AG08395 (cell line): ENCODE results near the gene NKIRAS2.

Experiments used
- DNase-seq: peaks from one replicate; pipeline ENCODE4 v3.0.0; 2012; ENCODE audit warnings: mixed read lengths, low spot score

The NKIRAS2 gene

DNA sequence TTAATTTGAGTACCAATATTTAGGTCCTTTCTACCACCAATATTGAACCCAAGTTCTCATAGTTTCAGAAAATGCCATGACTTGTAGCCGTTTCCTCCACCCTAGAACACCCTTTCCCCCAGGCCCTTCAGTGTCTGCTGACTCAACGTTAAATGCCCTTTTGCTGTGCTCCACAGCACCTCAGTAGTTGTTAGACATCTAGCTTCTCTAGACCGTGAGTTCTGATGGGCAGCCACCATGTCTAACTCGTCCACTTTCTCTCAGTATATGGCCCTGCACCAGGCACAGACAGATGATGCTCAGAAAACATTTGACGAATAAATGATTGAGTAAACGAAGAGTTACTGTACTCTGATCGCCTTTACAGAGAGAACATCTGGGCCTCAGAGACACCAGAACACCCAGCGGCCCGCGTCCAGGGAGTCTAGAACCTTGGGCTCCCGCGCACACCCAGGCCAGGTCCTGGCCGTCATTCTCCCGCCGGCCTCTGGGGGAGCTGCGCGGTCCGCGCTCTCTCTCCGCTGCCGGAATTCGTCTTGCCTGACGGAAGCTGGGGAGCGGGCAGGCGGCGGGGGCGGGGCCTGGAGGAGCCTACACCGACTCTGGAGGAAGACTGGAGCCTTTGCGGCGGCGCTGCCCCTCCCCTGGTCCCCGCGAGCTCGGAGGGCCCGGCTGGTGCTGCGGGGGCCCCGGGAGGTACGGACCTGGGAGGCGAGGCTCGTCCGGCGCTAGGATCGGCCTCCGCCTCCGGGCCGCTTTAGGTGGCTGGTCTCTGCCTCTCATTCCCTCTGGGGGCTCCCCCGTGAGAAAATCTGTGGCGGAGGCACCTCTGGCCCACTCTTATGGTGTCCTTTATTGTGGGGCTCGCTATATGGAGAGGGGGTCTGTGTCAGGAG lies at the start of gene NKIRAS2:
Gene NKIRAS2 (plus strand): TSS at position 582 of the 896 bp plus-strand sequence. CDS start 1,488 bp downstream, outside the sequence.
- DNase-seq = peak; percentile 94

DNA sequence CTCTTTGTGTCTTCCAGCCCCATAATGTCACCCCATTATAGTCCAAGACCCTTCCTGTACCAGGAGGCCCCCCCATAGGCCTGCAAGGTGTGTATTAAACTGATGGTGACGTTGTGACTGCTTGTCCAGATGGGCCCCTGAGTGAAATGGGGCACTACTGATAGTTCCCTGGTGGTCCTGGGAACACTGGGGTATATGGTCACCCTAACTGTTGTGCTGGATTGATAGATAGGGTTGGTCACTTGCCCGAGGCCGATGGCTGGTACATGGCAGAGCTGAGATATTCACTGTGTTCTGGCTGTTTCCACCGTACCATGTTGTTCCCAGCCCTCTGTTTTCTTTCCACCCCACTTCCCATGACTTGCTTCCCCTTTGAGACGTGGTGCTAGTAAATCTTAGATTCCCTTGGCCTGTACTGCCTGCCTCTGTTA lies 49.0 kb upstream of the NKIRAS2 start:
- DNase-seq = no peak

DNA sequence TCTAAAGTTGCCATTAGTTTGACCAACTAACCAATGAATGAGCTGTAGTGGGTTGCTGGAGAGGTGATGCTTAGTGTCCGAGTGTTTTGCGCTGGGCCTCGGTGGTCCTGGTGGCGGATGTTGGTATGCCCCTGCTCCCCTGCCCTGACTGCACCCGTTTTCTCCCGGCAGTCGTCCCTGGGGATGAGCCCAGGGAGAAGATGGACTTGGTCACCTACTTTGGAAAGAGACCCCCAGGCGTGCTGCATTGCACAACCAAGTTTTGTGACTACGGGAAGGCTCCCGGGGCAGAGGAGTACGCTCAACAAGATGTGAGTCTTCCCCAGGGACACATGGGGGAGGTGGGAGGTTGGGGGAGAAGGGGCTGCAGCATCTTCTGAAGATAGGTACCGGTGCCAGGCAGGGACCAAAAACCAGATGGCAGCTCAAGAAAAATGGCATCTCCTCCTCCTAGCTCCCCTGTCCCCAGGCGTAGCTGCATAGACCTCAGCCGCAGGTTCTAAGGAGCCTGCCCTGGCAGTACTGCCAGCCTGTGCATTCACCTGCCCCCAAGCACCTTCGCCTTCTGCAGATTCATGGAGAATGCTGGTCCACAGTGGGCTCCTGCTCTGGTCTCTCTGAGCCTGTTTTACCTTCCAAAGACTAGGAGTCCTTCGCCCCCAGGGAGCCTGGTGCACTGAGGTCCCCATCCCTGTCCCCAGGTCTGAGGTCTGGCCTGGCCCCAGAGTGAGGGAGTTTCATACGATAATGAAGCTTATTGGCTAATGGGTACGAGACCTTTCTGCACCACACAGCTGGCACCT lies 48.0 kb upstream of the NKIRAS2 start:
- no peak for DNase-seq

DNA sequence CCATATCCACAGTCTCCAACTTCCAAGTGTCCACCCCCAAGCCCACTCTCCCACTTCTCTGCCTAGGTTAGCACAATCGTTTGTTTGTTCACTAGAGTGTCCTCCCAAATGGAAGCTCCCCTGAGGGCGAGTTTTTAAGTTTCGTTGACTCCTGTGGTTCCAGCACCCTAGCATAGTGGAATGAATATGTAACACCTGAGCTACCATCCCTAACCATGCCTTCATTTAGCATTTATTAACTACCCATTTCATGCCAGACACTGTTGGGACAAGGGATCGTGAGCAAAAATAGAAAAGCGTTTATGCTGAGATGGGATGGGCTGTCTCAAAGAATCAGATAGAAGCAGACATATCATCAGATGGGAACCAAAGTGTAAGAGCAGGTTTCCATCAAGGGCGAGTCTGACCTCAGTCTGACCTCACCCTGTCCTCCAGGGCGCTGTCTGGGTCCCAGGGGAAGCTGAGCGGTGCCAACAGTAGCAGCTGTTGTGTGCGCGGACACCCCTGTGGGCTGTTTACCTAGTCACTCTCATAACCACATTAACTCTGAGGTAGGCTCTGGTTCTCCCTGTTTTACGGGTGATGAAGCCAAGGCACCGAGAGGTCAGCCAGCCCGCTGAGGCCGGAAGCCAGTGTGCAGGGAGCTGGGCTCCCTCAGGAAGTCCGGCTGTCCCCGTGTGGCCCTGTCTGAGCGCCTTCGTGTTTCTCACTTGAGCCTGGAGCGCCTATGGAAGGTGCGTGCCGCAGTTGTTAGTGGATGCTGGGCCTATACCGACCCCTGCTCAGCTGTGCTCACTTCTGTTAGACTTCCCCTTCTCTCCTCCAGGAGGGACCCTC lies 47.1 kb upstream of the NKIRAS2 start:
- DNase-seq = no peak

DNA sequence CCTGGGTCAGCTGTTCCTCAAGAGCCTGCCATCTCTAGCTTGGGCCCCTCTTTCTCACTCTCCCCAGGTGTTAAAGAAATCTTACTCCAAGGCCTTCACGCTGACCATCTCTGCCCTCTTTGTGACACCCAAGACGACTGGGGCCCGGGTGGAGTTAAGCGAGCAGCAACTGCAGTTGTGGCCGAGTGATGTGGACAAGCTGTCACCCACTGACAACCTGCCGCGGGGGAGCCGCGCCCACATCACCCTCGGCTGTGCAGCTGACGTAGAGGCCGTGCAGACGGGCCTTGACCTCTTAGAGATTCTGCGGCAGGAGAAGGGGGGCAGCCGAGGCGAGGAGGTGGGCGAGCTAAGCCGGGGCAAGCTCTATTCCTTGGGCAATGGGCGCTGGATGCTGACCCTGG lies 46.5 kb upstream of the NKIRAS2 start:
- no peak for DNase-seq

DNA sequence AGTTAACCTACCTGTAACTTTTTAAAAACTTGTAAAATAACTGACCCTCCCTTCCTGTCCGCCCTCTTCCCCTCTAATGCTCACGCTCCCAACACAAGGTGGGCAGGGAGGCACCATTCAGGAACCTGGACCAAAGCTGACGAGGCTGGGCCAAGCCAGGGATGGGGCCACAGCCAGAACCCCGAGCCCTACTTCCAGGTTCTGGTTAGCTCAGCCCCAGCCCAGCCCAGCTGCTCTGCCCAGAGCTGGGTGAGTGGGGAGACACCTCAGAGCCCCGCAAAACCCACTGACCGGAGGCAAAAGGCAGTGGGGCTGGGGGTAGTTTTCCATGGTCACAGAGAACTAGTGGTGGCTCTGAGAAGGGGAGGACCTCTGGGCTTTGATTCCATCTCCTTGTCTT lies 45.9 kb upstream of the NKIRAS2 start:
- DNase-seq = no peak

DNA sequence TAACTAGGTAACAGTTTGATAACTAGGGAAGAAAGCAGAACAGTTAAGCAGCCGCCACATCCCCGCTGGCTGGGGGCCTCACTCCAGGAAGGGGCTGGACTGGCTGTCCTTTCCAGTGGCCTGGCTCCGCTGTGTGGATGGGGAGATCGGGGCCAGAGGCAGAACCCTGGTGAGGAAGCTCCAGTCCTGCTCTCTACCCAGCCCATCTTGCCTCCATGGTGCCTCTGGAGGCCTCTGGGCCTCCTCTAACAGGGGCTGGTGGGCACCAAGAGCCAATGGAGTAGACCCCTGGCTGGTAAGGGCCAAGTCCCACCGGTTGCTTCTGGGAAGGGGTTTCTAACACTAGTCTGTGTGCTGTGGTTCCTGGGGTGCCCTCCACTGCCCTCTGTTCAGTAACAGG lies 45.2 kb upstream of the NKIRAS2 start:
- DNase-seq = no peak

DNA sequence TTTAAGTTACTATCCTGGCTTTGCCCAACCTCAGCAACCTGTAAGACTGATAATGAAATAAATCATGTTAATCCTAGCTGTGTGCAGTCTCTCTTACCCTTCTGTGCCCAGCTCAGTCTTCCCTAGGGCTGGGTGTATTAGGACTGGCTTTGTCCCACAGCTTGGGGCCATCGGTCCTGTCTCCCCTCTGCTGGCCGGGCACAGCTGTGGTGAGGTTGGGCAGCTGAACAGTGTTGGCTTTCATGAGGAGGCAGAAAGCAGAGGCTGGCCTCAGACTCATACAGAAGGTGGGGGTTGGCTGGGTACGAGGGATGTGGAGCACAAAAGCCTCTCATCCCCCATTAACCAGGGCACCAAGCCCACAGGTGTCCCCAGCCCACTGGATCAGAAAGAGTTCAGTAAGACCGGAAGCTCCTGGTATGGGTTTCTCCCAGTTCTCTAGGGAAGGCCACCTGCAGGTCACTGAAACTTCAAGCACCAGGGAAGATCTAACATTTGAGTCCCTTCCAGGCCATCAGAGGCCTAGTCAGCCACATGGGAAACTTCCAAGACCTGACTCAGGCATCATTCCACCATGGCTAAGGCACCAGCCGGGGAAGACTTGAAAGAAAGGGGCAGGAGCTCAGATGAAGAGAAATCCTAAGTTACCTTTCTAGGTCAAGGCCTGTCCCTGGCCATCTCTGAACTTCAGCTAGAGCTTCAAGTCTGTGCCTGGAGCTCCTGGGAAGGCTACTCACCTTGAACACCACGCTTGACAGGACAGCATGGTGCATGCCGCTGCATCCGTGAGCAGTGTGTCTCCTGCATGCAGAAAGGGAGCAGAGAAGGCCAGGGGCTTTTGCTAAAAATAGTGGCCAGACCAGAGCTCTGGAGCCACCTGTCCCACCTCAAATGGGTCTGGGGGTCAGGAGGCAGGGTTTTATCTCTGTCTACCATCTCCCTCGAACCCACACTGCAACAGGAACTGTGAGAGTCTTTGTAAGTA lies 44.5 kb upstream of the NKIRAS2 start:
- peak; percentile 84 for DNase-seq

DNA sequence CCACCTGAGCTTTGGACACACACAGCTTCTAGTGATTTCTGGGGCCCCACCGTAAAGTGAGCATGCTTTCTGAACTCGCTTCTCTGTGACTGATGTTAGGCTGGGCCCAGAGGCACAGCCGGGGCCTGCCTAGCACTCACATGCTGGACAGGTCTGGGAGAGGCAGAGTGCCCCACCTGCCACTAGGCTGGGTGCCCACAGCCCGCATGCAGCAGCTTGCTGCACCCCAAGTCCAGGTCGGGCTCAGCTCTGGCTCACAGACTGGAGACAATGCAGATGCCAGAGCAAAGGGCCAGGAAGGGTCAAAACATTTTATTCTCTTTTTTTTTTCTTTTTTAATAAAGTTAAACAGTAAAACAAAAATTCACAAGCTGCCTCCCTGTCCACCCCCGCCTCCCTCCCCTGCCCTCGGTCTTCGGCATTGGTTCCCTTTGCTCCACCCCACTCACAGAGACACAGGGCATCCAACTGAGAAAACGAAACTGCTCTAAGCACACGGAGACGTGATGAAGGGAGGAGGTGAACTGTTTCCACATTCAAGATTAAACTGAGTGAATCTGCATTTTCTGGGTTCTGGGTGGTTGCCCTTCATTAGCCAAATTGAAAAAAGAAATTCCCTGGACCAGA lies 43.6 kb upstream of the NKIRAS2 start:
- peak; percentile 71 for DNase-seq

DNA sequence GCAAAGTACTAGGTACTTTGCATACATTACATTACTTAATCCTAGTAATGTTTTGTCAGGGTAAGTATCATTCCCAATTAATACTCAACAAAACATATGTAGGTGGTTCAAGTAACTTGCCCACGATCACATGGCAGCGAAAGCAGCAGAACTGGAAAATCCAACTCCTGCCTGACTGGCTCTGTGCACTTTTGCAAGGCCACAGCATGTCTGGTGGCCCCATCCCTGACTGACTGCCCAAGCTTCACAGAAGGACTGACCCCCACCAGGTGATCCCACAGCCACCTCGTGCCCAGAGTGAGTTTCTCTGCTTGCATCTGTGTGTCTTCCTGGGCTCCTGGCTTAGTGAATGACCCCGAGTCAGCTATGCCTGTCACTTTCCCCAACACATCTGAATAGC lies 41.9 kb upstream of the NKIRAS2 start:
- DNase-seq = no peak

DNA sequence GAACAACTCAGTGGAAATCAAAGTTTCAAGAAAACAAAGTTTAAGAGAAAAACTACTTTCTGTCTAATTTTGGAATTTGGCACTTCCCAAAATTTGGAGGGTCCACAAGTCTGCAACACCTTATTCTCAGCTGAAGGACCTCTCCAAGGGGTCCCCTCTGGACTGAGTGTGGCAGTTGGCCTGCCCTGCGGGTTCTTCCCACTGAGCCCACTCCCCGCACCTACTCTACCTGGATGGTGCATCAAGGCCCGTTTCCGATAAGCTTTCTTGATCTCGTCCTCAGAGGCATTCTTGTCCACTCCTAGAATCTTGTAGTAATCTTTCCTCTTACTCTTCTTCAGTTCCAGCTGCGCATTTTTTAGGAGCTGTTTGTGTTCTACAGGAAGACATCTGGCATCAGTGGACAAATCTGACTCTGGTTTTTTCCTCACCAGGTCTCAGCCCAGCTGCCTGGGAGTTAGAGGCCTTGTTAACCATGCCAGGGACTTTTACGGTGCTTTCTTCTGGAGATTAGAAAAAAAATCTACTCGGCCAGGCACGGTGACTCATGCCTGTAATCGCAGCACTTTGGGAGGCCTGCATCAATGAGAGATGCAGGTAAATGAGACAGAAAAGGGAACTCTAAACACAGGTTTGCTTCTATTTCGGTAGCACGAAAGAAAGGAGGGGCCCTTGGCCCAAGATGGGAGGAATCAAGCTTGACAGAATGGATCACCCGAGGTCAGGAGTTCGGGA lies 37.7 kb upstream of the NKIRAS2 start:
- DNase-seq = no peak

DNA sequence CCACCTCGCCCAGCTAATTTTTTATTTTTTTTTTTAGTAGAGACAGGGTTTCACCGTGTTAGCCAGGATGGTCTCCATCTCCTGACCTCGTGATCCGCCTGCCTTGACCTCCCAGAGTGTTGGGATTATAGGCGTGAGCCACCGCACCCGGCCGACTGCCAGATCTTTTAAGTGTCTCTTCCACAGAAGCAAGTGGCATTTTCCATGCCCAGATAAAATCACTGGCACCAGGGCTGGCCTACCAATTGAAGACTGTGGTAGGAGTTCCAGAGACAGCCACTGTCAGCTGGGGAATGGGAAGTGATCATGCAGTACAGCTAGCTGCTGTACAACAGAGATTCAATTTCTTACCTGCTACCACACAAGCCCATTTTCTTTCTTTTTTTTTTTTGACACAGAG lies 35.4 kb upstream of the NKIRAS2 start:
- DNase-seq = no peak

DNA sequence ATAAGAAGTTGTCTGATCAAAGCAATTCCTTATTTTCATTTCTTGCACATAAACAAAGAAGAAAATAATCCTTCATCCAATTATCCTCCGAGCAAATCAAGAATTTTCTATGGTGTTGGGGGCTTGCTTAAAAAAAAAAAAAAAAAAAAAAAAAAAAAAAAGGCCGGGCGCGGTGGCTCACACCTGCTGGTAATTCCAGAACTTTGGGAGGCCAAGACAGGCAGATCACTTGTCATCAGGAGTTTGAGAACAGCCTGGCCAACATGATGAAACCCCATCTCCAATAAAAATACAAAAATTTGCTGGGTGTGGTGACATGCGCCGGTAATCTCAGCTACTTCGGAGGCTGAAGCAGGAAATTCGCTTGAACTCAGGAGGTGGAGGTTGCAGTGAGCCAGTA lies 34.0 kb upstream of the NKIRAS2 start:
- DNase-seq = no peak

DNA sequence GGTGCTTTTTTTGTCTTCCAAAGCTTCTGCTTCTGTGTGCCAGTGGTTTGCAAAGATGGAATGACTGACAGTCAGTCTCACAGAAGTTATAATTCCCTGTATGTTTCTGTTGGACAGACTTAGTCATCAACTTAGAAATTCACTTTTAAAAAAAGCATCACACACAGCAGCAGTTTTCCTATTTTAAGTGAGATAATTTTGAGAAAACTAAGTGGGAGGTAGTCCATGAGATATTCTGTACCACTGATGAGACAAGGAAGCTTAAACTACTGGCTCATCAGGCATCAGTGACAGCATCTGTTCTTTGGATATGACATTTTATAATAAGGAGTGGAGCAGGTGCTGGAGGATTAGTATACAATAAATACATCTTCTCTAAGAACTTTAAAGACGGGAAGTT lies 33.3 kb upstream of the NKIRAS2 start:
- no peak for DNase-seq

DNA sequence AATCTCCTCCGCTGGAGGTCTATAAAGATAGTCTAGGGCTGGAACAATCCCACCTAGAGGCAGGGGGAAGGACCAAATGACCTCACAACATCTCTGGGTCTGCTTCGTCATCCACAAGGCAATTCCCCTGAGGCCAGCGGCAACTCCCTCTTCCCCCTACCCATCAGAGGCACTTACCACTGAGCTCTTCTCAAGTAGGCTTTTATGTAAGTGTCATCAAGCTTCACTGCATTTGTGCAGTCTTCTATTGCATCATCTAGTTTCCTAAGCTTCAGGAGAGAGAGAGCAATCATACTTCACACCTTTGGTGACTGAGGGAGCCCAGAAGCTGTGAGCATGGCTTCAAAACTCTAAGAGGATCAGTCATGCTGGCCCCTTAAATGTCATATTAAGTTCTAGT lies 32.2 kb upstream of the NKIRAS2 start:
- DNase-seq = no peak

DNA sequence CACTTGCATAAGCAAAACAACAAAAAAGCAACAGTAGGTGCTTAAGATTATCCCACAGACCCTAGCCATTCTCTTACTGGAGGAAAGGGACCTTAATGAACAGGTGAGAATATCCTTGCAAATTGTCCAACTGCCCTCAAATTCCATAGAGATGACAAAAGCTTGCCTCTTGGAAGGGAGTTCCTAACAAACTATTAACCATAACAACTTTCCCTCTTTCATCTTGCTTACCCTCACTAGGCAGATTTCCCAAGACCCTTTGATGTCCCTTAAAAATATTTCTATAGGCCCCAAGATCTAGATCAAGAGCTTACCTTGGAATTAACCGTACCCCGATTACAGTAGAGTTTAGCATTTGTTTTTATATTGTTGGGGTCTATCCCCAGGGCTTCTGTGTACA lies 31.5 kb upstream of the NKIRAS2 start:
- DNase-seq = no peak

DNA sequence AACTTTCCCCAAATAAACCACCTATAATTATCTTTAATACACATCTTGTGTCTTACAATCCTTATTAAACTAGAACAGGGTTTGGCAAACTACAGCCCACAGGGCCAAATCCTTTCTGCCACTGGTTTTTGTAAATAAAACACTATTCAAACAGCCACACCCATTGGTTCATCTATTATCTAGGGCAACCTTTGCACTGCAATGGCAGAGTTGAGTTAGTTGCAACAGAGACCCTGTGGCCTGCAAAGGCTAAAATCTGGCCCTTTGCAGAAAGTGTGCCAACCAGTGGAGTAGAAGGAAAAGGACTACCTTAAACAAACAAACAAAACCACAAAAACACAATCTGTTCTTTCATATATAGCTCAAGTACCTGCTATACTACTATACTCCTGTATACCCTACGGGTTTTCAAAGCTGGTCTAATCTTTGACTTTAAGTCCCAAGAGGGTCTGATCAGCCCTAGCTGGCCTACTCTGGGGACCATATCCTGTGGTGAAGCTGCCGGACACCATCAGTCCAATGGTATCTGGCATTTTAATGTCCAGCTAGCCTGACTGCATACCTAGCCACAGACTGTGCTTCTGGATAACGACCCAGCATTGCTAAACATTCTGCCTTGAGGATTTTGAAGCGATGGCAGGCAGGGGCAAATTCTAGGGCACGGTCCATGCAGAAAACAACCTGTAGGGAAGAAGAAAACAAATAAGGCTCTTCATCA lies 30.0 kb upstream of the NKIRAS2 start:
- DNase-seq = no peak

DNA sequence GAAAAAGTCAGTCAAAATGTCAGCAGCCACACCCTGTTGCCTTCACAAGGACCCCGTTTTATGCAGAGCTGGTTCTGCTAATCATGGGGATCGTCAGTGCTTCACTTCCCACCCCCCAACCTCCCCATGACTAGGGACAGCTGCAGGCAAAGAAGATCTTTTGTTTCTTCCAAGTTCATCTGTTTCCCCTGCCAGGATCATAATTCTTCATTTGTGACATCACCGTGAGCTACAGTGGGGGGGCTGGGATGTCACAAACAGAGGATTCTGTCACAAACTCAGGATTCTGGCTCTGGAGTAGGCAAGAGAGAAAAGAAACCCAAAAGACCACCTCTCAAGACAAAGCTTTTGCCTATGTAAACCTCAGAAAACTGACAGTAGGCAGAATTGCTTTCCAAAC lies 27.3 kb upstream of the NKIRAS2 start:
- DNase-seq = no peak

DNA sequence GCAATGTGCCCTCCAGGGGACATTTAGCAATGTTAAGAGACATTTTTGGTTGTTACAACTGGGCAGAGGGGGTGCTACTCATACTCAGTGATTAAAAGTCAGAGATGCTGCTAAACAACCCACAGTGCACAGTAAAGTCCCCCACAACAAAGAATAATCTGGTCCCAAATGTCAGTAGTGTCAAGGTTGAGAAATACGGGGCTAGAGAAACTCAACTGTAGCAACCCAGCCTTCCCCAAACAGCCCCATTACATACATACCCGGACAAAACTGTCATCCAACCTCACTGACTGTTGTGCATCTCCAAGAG lies 23.1 kb upstream of the NKIRAS2 start:
- no peak for DNase-seq
